ENCODE data around the gene TOM1L2.

GRCh38 chr17:17905036-17905320, 67.2 kb downstream of the TOM1L2 start:
- TF ChIP-seq, protein P1, sequence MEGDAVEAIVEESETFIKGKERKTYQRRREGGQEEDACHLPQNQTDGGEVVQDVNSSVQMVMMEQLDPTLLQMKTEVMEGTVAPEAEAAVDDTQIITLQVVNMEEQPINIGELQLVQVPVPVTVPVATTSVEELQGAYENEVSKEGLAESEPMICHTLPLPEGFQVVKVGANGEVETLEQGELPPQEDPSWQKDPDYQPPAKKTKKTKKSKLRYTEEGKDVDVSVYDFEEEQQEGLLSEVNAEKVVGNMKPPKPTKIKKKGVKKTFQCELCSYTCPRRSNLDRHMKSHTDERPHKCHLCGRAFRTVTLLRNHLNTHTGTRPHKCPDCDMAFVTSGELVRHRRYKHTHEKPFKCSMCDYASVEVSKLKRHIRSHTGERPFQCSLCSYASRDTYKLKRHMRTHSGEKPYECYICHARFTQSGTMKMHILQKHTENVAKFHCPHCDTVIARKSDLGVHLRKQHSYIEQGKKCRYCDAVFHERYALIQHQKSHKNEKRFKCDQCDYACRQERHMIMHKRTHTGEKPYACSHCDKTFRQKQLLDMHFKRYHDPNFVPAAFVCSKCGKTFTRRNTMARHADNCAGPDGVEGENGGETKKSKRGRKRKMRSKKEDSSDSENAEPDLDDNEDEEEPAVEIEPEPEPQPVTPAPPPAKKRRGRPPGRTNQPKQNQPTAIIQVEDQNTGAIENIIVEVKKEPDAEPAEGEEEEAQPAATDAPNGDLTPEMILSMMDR (IDR thresholded peaks at IDR 0.05), result no peak
- no peak for TF ChIP-seq POLR2A (IDR thresholded peaks at IDR 0.05)
- no peak for TF ChIP-seq POLR2AphosphoS5 (IDR thresholded peaks at IDR 0.05)
- no peak for TF ChIP-seq EP300 (IDR thresholded peaks at IDR 0.05)

All from stomach (tissue), 4 donors.